ENCODE results near the gene SEMA4A. TPM values are rescaled to one million over a fixed set of nuclear protein-coding genes. Genes with fewer than 3 reads are reported as not detected.
A peak's percentile ranks its signal among the peaks of the same experiment; 100 is the strongest.
"Not testable (repeated sequence)": the region's sequence is repeated elsewhere in the genome, so short reads cannot be mapped to it uniquely, and the experiment has no call there.

SEMA4A gene
- total RNA-seq, 1 experiment from 2014 or later, result 1.5 TPM

DNA sequence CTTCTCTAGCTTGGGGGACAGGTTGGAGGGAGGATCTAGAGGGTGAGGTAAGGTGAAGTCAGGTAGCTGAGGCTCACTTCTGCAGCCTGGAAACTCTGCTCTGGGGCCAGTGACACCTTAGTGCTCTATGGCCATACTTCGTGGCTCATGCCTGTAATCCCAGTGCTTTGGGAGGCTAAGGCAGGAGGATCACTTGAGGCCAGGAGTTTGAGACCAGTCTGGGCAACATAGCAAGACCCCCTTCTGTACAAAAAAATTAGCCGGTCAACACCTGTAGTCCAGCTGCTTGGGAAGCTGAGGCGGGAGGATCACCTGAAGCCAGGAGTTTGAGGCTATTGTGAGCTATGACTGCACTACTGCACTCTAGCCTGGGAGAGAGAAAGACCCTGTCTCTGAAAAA is 33.1 kb upstream of the SEMA4A start:
- Mint-ChIP-seq H3K36me3 (ENCODE audit: insufficient read depth, unreplicated experiment) (peaks cover 45% of the 10 kb centered on the region), H3K27me3 (ENCODE audit: insufficient read depth, unreplicated experiment) (no peaks in the 10 kb centered on the region), H3K4me1 (ENCODE audit: insufficient read depth, unreplicated experiment) (peaks cover 69% of the 10 kb centered on the region), H3K9me3 (ENCODE audit: unreplicated experiment) (no peaks in the 10 kb centered on the region), H3K27ac (ENCODE audit: low read depth, unreplicated experiment) (peak overlapping the region; percentile 96), H3K4me3 (ENCODE audit: unreplicated experiment) (peak overlapping the region; percentile 79)
- TF ChIP-seq, protein P1, sequence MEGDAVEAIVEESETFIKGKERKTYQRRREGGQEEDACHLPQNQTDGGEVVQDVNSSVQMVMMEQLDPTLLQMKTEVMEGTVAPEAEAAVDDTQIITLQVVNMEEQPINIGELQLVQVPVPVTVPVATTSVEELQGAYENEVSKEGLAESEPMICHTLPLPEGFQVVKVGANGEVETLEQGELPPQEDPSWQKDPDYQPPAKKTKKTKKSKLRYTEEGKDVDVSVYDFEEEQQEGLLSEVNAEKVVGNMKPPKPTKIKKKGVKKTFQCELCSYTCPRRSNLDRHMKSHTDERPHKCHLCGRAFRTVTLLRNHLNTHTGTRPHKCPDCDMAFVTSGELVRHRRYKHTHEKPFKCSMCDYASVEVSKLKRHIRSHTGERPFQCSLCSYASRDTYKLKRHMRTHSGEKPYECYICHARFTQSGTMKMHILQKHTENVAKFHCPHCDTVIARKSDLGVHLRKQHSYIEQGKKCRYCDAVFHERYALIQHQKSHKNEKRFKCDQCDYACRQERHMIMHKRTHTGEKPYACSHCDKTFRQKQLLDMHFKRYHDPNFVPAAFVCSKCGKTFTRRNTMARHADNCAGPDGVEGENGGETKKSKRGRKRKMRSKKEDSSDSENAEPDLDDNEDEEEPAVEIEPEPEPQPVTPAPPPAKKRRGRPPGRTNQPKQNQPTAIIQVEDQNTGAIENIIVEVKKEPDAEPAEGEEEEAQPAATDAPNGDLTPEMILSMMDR (IDR thresholded peaks at IDR 0.05; ENCODE audit: unreplicated experiment), result no peak
- ChIA-PET CTCF (interaction anchor here (0.6 to 46.2 kb wide), 3 partner anchors 9 to 383 kb away, joined by 3 to 1892 read pairs (median 252); partner anchors contain the start of gene MEX3A), POLR2A (interaction anchor here (0.6 to 25.7 kb wide), 7 partner anchors 7 to 926 kb away, joined by 3 to 960 read pairs (median 9); partner anchors contain the start of genes PMF1, SMG5 and TMEM79)
- intact Hi-C loops (cut with micrococcal nuclease), result no loop called here
- DNase-seq (ENCODE audit: unreplicated experiment), result no peak
- no TSS peak for BruUV-seq (replicated peaks)

DNA sequence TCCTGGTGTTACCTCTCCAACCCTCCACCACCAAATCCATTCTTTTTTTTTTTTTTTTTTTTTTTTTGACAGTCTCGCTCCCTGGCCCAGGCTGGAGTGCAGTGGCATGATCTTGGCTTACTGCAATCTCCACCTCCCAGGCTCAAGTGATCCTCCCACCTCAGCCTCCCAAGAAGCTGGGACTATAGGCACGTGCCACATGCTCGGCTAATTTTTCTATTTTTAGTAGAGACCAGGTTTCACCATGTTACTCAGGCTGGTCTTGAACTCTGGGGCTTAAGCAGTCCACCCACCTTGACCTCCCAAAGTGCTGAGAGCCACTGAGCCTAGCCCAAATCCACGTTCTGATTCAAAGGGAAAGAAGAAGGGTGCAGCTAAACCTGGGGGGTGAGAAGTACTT is 32.4 kb upstream of the SEMA4A start:
- intact Hi-C loops (cut with micrococcal nuclease); DNase-seq (ENCODE audit: unreplicated experiment); H3K27me3 Mint-ChIP-seq (ENCODE audit: insufficient read depth, unreplicated experiment); H3K9me3 Mint-ChIP-seq (ENCODE audit: unreplicated experiment); BruUV-seq (replicated peaks): not testable (repeated sequence)
- ChIA-PET POLR2A (interaction anchor here (0.6 to 25.7 kb wide), 8 partner anchors 9 to 648 kb away, joined by 3 to 960 read pairs (median 3); partner anchors contain the start of gene SMG5), CTCF (interaction anchor here (0.7 to 46.2 kb wide), 4 partner anchors 8 to 186 kb away, joined by 3 to 1892 read pairs (median 128); partner anchors contain the start of gene MEX3A)
- peak overlapping the region; percentile 79 for H3K4me3 Mint-ChIP-seq (ENCODE audit: unreplicated experiment)
- peaks cover 72% of the 10 kb centered on the region for H3K4me1 Mint-ChIP-seq (ENCODE audit: insufficient read depth, unreplicated experiment)
- H3K27ac Mint-ChIP-seq (ENCODE audit: low read depth, unreplicated experiment), result peak overlapping the region; percentile 96
- H3K36me3 Mint-ChIP-seq (ENCODE audit: insufficient read depth, unreplicated experiment), result peaks cover 45% of the 10 kb centered on the region

DNA sequence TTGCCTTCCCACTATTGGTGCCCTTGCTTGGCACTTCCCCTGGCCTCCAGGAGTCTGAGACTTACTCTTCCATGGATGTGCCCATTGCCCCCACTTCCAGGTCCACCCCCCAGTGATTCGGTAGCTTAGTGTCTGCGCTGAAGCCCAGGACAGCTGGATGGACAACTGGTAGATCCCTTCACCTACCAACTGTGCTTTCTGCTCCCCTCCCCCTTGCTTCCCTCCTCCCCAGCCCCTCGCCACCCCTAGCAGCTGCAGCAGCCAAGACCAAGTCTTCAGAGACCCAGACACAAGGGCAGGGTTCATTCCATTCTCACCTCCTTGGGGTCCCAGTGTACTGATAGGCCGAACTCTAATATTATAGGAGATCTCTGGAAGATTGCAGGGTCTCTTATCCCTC is 31.9 kb upstream of the SEMA4A start:
- no TSS peak for BruUV-seq (replicated peaks)
- intact Hi-C loops (cut with micrococcal nuclease), result no loop called here
- peaks cover 45% of the 10 kb centered on the region for H3K36me3 Mint-ChIP-seq (ENCODE audit: insufficient read depth, unreplicated experiment)
- CTCF ChIA-PET, result interaction anchor here (0.7 to 46.2 kb wide), 4 partner anchors 8 to 186 kb away, joined by 3 to 1892 read pairs (median 128); partner anchors contain the start of gene MEX3A
- TF ChIP-seq, protein P1 (IDR thresholded peaks at IDR 0.05; ENCODE audit: unreplicated experiment), result no peak
- H3K4me3 Mint-ChIP-seq (ENCODE audit: unreplicated experiment), result peak overlapping the region; percentile 79
- DNase-seq (ENCODE audit: unreplicated experiment), result no peak
- H3K27me3 Mint-ChIP-seq (ENCODE audit: insufficient read depth, unreplicated experiment), result no peaks in the 10 kb centered on the region
- POLR2A ChIA-PET, result interaction anchor here (0.5 to 25.7 kb wide), 8 partner anchors 9 to 647 kb away, joined by 3 to 960 read pairs (median 4); partner anchors contain the start of gene SMG5
- H3K27ac Mint-ChIP-seq (ENCODE audit: low read depth, unreplicated experiment), result peak overlapping the region; percentile 96
- peaks cover 76% of the 10 kb centered on the region for H3K4me1 Mint-ChIP-seq (ENCODE audit: insufficient read depth, unreplicated experiment)
- no peaks in the 10 kb centered on the region for H3K9me3 Mint-ChIP-seq (ENCODE audit: unreplicated experiment)

DNA sequence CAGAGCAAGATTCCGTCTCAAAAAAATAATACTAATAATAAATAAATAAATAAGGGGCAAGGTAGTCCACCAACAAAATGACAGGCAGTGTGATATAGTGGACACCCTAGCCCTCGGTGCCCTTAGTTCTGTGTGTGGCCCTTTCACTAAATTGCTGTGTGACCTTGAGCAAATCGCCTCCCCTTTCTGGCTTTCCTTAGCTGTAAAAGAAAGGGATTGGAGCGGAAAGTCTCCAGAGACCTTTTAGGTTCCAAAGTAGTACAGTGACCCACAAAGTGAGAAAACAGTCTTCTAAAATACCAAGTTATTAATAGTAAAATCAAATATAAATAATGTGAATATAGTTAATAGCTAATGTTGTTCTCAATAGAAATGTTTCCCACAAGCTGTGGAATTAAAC is 31.3 kb upstream of the SEMA4A start:
- CTCF ChIA-PET, result interaction anchor here (0.9 to 46.2 kb wide), 4 partner anchors 7 to 27 kb away, joined by 3 to 1892 read pairs (median 130); partner anchors contain the start of genes LMNA and MEX3A
- POLR2A ChIA-PET, result interaction anchor here (0.5 to 25.7 kb wide), 16 partner anchors 6 to 1149 kb away, joined by 3 to 960 read pairs (median 4); partner anchors contain the start of genes KHDC4, LMNA, PMF1 and SCAMP3
- peak overlapping the region; percentile 96 for H3K27ac Mint-ChIP-seq (ENCODE audit: low read depth, unreplicated experiment)
- H3K36me3 Mint-ChIP-seq (ENCODE audit: insufficient read depth, unreplicated experiment), result peaks cover 45% of the 10 kb centered on the region
- TF ChIP-seq, protein P1 (IDR thresholded peaks at IDR 0.05; ENCODE audit: unreplicated experiment), result no peak
- no peaks in the 10 kb centered on the region for H3K9me3 Mint-ChIP-seq (ENCODE audit: unreplicated experiment)
- peaks cover 82% of the 10 kb centered on the region for H3K4me1 Mint-ChIP-seq (ENCODE audit: insufficient read depth, unreplicated experiment)
- intact Hi-C loops (cut with micrococcal nuclease), result no loop called here
- no peaks in the 10 kb centered on the region for H3K27me3 Mint-ChIP-seq (ENCODE audit: insufficient read depth, unreplicated experiment)
- no peak for DNase-seq (ENCODE audit: unreplicated experiment)
- peak overlapping the region; percentile 79 for H3K4me3 Mint-ChIP-seq (ENCODE audit: unreplicated experiment)
- BruUV-seq (replicated peaks), result no TSS peak

All from MCF 10A (cell line).